Endometrium (tissue), 2 donors: ENCODE results near the gene GRID2IP.
"Not testable (repeated sequence)": the region's sequence is repeated elsewhere in the genome, so short reads cannot be mapped to it uniquely, and the experiment has no call there.

Source experiments
- FAIRE-seq: peaks from 2 replicates; lab custom pipeline; 2012; peaks lifted over from hg19 to GRCh38; lab: Jason Lieb, UNC
- donor health status: control.
- donor health status: control.

GRID2IP gene

GRCh38 chr7:6487184-6487545, 64.1 kb downstream of the GRID2IP start:
- FAIRE-seq: no peak

GRCh38 chr7:6486438-6487183, 64.7 kb downstream of the GRID2IP start:
- no peak for FAIRE-seq

- FAIRE-seq: no peak
Measured at GRCh38 chr7:6482743-6483119, 68.5 kb downstream of the GRID2IP start.

- no peak for FAIRE-seq
Measured at GRCh38 chr7:6482307-6482706, 69.0 kb downstream of the GRID2IP start.

- no peak for FAIRE-seq
Measured at GRCh38 chr7:6481445-6481844, 69.8 kb downstream of the GRID2IP start.

- no peak for FAIRE-seq
Measured at GRCh38 chr7:6480323-6480660, 71.0 kb downstream of the GRID2IP start.

GRCh38 chr7:6479067-6479466, 72.2 kb downstream of the GRID2IP start:
- FAIRE-seq: no peak

- FAIRE-seq: no peak
Measured at GRCh38 chr7:6478186-6478585, 73.1 kb downstream of the GRID2IP start.

GRCh38 chr7:6477318-6477660, 74.0 kb downstream of the GRID2IP start:
- no peak for FAIRE-seq

- no peak for FAIRE-seq
Measured at GRCh38 chr7:6476596-6477317, 74.5 kb downstream of the GRID2IP start.

GRCh38 chr7:6475433-6476186, 75.7 kb downstream of the GRID2IP start:
- no peak for FAIRE-seq

- no peak for FAIRE-seq
Measured at GRCh38 chr7:6465862-6466261, 85.4 kb downstream of the GRID2IP start.

- FAIRE-seq: not testable (repeated sequence)
Measured at GRCh38 chr7:6463609-6464008, 87.7 kb downstream of the GRID2IP start.

GRCh38 chr7:6461946-6462550, 89.2 kb downstream of the GRID2IP start:
- no peak for FAIRE-seq

GRCh38 chr7:6460990-6461584, 90.2 kb downstream of the GRID2IP start:
- FAIRE-seq: no peak

- FAIRE-seq: no peak
Measured at GRCh38 chr7:6460303-6460702, 91.0 kb downstream of the GRID2IP start.

GRCh38 chr7:6458676-6459075, 92.6 kb downstream of the GRID2IP start:
- not testable (repeated sequence) for FAIRE-seq

- FAIRE-seq: no peak
Measured at GRCh38 chr7:6453734-6454133, 97.5 kb downstream of the GRID2IP start.

- FAIRE-seq: no peak
Measured at GRCh38 chr7:6451224-6451705, 100.0 kb downstream of the GRID2IP start.

GRCh38 chr7:6450591-6450990, 100.7 kb downstream of the GRID2IP start:
- FAIRE-seq: not testable (repeated sequence)

- not testable (repeated sequence) for FAIRE-seq
Measured at GRCh38 chr7:6449884-6450283, 101.4 kb downstream of the GRID2IP start.

- no peak for FAIRE-seq
Measured at GRCh38 chr7:6448943-6449543, 102.2 kb downstream of the GRID2IP start.
